GM18508 (cell line): ENCODE results near the gene CREG1.

Experiments used
- ATAC-seq: cut with Tn5 transposase; IDR thresholded peaks from one replicate; pipeline ENCODE4 v1.9.1; 2021; ENCODE audit warnings: moderate number of reproducible peaks; ENCODE audit not compliant: insufficient read depth, unreplicated experiment

Gene CREG1

DNA sequence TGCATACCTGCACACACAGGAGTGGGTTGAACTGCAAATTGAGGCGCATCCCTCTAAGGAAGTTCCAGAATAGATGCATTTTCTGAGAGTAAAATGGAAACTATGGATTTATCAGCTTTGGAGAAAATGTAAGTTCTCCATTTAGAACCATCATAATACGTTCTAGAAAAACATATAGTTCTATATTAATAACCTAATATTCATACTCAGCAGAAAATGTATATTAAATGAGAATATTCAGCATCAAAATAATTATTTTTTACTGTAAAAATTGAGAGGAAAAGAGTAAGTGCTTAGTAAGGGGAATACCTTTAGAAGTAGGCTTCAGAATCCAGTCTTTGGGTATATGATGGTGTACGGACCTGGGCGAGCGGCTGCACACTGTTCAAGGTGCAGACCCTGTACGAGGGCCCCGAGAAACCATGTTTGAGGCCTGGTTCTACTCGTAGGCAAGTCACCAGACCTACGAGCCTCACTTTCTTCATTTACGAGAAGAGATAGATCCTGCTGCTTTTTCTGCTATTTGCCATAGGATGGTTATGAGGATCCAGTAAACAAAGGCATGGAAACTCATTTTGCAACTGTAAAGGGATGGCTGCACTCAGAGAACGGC lies 42.1 kb downstream of the CREG1 start:
- ATAC-seq, result no peak

DNA sequence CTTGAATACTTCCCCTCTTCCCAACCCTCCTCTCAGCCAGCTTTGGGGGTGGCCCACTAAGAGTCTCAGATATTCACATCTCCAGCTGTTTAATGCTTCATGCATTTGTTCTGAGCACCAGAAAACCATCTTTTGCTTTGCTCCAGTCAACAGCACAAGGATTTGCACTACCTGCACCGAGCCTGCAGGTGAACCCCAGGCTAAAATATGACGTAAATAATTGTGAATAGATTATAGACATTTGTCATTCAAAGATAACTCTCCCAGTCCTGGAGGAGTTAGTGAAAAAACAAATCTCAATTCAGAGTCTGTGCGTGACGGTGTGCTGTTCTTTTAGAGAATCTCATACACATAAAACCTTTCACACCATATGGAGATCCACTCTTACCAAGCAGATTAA lies 42.7 kb downstream of the CREG1 start:
- ATAC-seq, result no peak

DNA sequence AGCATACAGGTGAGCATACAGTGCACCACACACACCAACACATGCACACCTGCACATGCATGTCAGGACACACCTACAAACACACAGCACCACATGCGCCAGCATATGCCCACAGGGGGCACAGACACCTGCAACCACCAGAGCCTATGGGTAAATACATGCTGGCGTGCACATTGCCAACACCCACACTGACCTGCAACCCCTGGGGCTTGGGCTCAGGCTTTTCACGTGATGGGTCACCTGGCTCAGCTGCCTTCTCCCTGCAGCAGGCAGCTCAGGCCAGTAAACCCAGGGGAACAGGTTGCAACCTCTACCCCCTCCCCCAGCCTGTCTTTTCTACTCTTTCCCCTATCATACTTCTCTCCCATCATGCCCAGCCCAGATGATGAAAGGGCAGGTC lies 43.3 kb downstream of the CREG1 start:
- ATAC-seq, result no peak

DNA sequence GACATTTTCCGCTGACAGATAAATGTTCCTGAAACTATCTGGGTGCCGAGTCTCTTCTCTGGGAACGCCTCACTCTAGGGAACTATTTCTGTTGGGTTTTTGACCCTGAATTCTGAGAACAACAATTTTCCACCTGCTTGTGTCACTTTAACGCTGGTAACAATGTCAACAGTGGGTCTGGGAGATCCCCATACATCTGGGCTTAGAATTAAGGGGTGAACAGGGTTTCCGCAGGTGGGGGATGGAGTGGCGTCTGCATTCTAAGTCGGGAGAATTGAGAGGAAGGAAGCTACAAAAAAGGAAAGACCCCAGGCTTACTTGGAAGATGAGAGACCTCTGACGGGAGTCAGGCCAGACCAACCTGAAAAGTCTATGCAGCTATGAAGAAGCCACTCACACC lies 44.0 kb downstream of the CREG1 start:
- ATAC-seq, result no peak

DNA sequence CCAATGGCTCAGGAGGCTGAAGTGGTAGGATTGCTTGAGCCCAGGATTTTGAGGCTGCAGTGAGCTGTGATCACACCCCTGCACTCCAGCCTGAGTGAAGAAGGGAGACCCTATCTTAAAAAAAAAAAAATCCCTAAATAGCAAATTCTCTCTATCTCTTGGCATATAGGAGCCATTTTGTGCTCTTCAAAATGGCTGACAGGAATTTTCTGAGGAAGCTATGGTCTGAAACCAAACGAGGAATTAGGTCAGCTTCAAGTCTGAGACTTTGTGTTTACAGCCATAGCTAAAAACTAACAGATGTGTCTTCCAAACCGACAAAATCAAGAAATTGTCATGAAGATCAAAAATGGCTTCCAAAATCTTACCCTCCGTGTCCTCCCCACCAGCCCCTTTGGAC lies 45.8 kb downstream of the CREG1 start:
- ATAC-seq, result no peak

DNA sequence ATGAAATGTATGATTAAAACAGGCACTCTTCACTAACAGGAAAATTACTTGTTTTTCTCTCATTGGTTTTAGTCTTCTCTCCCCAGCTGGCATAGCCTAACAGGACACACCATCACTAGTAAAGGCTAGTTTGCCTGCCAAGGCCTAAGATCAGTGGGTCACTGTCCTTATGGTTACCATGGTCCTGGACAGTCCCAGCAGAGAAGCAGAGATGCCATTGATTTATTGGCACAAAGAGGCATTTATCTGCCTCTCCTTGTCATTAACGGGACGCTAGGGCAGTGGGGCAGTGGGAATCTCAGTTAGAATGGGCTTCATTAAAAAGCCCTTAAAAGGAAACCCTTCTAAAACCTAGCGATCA lies 49.1 kb downstream of the CREG1 start:
- no peak for ATAC-seq

DNA sequence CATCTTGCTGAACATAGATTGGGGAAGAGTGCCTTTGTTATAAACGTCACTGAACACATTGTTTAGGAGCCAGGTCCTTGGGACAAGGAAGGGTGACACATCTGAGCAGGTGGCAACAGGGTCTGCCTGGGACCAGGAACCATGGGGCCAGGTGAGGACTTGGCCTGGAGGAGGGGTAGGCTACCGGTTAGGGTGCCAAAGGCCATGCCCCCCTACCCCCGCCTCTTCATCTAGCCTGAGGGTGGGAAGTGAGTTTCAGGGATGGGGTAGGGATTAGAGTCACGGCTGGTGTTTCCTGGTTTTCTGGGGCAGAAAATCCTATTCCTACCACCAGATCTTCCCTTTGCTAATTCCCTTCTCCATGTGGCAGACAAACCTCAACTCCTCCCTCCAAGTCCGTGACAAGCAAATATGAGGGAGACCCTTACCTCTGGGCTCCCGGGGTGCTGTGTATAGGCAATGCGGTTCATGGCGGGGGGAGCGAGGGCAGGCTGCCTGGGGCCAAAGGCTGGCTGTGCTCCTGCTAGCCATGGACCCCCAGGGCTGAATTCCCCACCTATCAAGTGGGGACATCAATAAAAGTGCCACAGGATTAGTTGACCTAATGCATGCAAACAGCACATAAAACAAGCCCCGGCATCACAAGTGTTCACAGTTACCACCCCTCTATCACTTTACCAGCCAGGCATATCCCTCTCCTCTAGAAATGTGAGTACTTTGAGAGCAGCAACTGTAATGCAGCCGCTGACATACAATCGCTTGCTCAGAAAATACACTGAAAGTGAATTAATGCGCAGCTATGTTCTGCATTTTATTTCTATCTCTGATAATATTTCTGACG lies 49.7 kb downstream of the CREG1 start:
- no peak for ATAC-seq

DNA sequence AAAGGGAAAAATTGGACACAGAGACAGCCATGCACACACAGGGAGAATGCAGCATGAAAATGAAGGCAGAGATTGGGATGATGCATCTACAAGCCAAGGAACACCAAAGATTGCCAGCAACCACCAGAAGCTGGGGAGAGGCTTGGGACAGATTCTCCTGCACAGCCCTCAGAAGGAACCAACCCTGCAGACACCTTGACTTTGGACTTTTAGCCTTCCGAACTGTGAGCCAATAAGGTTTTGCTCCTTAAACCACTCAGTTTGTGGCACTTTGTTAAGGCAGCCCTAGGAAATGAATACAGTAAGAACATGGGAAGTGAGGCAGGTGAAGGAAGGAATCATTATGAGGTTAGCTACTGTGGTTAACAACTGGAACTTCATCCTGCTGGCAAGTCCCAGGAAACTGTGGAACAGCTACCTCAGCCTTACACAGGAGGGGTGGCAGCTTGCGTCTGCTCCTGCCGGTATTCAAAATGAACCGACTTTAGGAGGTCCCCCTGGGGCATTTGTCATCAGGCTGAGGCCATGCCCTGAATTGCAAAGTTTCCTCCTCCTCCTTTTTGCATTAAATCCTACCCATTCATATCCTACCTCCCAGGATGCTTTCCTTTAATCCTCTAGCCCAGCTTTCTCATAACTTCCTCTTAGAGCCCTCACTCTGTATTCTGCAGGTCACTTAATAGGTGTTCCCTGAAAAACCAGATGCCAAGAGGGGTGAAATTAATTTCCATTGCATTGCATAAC lies 50.7 kb downstream of the CREG1 start:
- no peak for ATAC-seq

DNA sequence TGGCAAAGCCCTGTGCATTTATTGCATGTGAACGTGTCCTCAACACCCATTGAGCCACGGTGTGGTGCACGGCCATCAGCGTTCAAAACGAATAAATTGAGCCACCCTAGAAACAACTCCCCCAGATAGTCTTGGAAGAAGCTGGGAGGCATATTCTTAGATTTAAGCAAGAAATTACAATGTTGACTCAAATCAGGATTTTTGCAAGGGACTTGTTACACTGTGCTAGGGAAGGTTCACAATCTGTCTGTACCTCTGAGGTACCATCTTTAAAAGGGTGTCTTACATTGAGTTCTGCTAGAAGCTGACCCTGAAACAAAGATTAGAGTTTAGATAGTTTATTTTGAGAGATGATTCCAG lies 51.4 kb downstream of the CREG1 start:
- ATAC-seq, result no peak

DNA sequence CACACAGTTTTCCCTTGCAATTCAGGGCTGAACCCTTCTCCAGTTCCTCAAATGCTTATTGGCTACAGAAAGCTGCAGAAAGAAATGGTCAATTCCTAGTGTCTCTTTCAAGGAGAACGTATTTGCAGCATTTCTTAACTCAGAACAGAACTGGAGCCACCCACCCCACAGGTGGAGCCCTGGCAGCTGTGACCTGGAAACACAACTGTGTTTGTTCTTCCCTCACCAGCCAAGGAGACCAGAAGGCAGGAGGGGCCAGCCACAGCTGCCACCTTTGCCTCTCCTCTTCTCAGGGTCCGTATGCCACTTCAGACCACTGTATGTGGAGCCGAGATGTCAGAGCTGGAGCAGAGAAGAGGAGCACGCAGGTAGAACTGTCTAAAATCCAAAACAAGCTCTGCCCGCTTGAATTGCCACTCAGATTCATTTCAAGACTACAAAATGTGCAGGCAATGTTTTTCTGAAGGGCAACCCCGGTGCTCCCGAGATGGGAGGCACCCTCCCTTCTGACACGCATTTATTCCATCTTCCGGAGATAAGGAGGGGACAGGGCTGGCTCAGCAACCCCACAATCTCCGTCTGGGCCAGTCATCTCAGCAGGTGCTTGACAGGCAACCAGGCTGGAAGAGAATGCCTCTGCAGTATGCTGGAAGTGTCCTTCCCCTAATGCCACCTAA lies 51.9 kb downstream of the CREG1 start:
- no peak for ATAC-seq

DNA sequence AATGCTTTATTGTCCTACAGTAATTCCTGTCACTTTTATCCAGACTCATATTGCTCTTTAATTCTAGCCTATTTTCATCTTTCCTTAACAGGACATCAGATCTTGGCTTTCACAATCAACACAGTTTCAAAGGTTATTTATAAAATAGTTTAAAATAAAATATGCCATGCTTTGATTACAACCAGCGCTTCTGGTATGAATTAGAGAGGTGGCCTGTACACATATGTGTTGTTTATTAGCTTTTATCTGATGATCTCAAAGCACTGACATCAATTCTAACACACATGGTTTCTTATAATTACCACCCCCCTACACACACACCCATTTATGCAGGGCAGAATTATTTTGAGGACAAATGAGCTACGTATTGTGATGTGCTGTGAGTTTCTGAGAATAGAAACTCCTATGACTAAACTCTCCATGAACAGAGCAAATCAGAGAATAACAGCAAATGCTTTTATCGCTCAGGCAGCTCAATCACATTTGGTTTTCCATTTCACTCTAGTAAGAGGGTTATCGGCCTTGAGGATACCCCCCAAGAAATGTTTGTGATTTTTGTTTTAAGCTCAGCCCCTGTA lies 53.2 kb downstream of the CREG1 start:
- no peak for ATAC-seq

DNA sequence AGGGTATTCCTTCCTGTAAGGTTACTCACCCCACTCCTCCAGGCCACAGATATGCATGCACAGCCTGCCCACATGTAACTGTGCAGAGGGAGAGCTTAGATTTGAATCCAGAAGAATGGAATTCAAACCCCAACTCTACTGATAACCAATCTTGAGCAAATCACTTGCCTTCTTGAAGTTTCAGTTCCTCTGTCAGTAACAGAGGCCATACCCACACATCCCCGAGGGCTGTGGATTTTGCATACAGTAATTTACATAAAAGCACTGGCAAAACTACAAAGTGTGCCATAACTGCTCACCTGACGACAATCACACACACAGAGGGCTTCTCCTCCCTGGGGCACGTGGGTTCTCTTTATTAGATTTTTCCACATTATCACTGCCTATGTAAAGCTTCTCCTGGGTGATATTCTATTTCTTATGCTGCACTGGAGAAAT lies 53.9 kb downstream of the CREG1 start:
- peak; percentile 97 for ATAC-seq

DNA sequence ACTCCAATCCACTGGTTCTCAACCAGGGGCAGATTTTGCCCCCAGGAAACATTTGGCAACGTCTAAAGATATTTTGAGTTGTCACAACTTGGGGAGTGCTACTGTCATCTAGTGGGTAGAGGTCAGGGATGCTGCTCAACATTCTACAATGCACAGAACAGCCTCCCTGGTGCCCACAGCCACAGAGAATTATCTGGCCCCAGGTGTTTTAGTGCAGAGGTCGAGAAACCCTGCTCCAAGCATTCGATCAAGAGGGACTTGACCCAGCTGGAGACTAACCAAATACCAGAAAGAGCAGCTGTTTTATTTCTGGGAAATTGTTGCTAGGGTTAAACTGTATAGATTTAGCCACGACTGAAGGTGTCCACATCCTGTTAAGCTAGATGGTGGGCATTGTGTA lies 54.5 kb downstream of the CREG1 start:
- no peak for ATAC-seq

DNA sequence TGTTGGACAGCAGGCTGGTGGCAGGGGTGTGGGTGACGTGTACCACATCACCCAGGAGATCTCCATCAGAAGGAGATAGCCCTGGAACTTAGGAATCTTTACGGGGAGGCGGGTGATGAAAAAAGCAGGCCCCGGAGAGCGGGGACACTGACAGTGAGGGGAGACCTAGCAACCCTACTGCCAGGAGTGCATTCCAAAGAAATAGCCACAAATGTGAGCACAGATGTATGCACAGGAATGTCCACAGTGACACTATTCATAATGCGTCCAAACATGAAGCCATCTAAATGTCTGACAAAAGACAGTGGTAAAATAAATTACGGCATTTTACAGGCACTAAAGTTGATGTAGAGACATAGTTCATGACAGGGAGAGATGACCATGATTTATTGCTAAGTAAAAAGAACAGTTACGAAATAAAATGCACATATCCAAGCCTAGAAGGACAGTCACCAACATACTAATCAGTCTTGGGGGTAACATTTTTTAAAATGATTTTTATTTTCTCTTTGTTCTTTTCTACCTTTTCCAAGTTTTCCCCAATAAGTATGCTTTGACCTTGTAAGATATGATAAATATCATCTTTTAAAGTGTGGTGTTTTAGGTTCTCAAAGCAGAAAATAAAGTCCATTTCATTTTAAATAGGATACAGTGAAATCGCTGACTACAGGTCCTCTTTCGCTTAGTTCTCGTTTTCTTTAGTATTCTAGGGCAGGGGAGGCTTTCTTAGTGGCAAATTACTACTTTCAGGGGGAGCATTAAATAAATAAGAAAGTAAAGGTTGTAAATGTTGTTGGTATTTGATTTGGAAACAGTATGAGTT lies 56.6 kb downstream of the CREG1 start:
- no peak for ATAC-seq

DNA sequence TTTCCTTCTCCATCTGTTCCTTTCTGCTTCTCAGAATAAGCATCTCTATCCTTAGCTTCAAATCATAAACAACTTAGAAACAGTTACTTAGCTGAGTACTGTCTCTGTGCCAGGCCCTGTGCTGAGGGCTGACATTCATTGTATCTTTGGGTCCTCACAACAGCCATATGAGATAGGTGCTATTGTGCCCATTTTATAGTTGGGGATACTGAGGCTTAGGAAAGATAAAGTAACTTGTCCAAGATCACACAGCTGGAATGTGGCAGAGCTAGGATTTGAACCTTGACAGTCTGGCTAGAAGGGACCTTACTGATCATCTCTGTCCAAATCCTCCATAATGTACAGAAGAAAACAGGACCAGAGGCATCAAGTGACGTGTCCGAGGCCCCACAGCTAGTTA lies 60.2 kb downstream of the CREG1 start:
- no peak for ATAC-seq

DNA sequence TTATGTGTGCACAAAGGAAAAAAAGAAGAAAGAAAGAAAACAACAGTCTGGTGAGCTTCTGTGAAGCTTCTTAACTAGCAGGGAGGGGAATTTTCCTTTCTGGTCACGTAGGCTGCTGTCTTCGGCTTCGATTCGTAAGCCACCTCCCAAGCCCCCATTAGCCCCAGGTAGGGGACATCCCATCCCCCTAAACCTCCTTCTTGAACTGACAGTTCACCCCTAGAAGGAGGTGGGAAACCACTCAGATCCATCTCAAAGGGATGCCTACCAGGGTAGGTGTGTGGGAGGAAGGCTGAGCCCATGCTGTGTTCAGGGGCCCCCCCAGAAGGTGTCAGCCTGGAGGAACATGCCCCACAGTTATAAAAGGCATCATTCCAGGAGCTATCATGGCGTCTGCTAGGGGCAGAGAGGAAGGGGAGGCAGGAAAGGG lies 61.1 kb downstream of the CREG1 start:
- no peak for ATAC-seq

DNA sequence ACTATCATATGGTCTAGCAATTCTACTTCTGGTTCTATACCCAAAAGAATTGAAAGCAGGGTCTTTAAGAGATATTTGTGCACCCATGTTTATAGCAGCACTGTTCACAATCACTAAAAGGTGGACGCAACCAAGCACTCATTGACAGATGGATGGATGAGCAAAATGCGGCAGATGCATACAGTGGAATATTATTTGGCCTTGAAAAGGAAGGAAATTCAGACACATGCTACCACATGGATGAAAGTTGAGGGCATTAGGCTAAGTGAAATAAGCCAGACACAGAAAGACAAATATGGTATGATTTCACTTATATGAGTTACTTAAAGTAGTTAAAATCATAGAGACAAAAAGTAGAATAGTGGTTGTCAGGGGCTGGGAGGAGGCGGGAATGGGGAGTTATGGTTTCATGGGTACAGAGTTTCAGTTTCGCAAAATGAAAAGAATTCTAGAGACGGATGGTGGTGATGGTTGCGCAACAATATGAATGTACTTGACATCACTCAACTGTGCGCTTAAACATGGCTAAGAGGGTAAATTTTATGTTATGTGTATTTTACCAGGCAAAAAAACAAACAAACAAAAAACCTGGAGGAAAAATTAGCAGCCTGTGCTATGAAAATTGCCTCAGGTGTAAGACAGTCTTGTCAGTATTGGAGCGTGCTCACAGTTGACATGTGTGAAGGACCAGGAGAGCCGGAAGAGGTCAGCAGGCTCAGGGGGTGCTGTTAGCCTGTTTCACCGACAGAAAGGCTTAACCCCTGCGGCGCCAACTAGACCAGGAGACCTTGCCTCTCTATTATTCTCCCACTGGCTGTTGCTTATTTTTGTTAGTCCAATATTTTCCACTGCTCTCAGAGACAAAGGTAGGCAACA lies 61.7 kb downstream of the CREG1 start:
- ATAC-seq, result no peak
